Spleen (tissue), 7 donors: ENCODE measurements around the gene ITM2C.

Experiments used
- POLR2AphosphoS5 ChIP-seq, 3 donors: sonication (generic); formaldehyde crosslinking; IDR thresholded peaks; one replicate each; pipeline ENCODE4 v1.5.1; 2017; ENCODE audit warnings: antibody characterized with exemption in 3 of 3
- TF ChIP-seq, protein P1 (sequence below), 11 experiments: fragments of 200-600 bp in 7 of 11; fragments of 450-650 bp in 4 of 11; sonication (generic) in 4 of 11; IDR thresholded peaks in 8 of 11; conservative IDR thresholded peaks in 3 of 11; 1 replicate in 7 of 11; 2 replicates in 4 of 11; pipeline versions ENCODE4 v1.4.0 to v1.8.0; 2016 to 2021; ENCODE audit warnings: antibody characterized with exemption in 11 of 11, inconsistent platforms in 4 of 11, mild to moderate bottlenecking in 1 of 11
- donor health status: DM: no; HTN: no; CAD: no; lungs with moderate emphysema.
- donor health status: DM: no; HTN: no; CAD: no.
- donor health status: DM: no; HTN: no; CAD: no.

DNA sequence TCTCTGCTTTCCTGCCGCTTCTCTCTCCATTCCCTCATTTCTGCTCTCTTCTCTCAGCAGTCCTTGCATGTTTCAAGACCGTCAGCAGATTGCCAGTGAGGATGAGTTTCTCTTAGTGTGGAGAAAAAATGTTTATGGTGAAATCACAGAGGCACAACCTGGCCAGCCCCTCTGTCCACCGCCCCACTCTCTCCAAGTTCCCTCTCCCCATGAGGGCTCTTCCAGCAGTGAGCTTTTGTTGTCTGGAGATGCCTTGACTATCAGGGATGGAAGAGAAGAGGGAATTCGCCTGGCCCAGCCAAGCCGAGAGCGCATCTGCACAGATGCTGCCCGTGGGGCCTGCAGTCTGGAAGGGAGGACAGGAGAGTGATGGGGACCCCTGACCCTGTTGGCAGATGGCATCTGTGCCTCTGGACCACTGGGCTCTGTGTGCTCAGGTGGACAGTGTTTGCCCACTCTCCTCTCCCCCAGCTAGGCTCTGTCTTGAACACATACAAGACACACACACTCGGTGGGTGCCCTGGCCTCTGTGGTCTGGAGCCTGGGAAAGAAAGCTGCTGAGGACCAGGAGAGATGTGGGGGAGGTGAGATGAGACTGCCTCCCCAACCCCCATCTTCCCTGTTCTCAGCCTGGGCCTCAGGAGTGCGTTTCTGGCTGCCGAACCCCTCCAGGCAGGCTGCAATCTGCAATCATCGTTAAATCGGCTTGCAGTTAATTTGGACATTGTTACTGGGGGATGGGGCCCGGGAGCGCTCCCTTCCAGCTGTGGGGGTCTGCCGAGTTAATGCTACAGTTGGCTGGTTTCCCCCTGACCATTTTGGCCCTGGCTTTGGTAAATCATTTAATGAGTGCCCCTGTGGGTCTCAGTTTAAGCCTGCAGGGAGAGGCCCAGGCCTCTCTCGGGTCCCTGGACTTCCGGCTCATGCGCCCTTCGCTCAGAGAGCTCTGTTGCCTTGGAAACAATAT, 4.5 kb downstream of the ITM2C start:
- TF ChIP-seq, protein P1, sequence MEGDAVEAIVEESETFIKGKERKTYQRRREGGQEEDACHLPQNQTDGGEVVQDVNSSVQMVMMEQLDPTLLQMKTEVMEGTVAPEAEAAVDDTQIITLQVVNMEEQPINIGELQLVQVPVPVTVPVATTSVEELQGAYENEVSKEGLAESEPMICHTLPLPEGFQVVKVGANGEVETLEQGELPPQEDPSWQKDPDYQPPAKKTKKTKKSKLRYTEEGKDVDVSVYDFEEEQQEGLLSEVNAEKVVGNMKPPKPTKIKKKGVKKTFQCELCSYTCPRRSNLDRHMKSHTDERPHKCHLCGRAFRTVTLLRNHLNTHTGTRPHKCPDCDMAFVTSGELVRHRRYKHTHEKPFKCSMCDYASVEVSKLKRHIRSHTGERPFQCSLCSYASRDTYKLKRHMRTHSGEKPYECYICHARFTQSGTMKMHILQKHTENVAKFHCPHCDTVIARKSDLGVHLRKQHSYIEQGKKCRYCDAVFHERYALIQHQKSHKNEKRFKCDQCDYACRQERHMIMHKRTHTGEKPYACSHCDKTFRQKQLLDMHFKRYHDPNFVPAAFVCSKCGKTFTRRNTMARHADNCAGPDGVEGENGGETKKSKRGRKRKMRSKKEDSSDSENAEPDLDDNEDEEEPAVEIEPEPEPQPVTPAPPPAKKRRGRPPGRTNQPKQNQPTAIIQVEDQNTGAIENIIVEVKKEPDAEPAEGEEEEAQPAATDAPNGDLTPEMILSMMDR (IDR thresholded peaks at IDR 0.05 in 8 of 11, conservative IDR thresholded peaks at IDR 0.05 in 3 of 11): no peak
- no peak for TF ChIP-seq POLR2AphosphoS5 (IDR thresholded peaks at IDR 0.05)
